ENCODE results near the gene GORASP2. TPM values are rescaled to one million over a fixed set of nuclear protein-coding genes. Genes with fewer than 3 reads are reported as not detected.
A peak's percentile ranks its signal among the peaks of the same experiment; 100 is the strongest.
"Not testable (repeated sequence)": the region's sequence is repeated elsewhere in the genome, so short reads cannot be mapped to it uniquely, and the experiment has no call there.

Gene GORASP2
- total RNA-seq, 1 donor: 67.8 TPM

DNA sequence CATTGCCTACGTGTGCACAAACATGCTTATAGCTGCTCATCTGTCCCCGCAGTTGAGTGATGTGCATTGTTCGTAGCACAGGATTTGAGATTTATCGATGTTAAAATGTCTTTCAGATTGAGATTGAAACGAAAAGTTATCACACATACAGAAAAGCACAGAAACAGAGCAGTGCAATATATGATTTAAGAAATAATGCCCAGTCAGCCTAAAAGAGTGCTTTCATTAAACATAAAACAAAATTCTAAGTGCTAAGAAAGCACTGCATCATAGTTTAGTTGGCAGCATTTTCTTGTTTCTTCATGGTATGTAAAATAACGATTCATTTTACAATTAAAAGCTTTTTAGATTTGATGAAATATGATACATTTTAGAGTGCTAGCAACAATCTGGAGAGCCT is 31.9 kb upstream of the GORASP2 start:
- DNase-seq (ENCODE audit: low read depth): no peak
- TF ChIP-seq, protein P1, sequence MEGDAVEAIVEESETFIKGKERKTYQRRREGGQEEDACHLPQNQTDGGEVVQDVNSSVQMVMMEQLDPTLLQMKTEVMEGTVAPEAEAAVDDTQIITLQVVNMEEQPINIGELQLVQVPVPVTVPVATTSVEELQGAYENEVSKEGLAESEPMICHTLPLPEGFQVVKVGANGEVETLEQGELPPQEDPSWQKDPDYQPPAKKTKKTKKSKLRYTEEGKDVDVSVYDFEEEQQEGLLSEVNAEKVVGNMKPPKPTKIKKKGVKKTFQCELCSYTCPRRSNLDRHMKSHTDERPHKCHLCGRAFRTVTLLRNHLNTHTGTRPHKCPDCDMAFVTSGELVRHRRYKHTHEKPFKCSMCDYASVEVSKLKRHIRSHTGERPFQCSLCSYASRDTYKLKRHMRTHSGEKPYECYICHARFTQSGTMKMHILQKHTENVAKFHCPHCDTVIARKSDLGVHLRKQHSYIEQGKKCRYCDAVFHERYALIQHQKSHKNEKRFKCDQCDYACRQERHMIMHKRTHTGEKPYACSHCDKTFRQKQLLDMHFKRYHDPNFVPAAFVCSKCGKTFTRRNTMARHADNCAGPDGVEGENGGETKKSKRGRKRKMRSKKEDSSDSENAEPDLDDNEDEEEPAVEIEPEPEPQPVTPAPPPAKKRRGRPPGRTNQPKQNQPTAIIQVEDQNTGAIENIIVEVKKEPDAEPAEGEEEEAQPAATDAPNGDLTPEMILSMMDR (IDR thresholded peaks at IDR 0.05; ENCODE audit: insufficient read depth, low read depth, low read length): no peak

DNA sequence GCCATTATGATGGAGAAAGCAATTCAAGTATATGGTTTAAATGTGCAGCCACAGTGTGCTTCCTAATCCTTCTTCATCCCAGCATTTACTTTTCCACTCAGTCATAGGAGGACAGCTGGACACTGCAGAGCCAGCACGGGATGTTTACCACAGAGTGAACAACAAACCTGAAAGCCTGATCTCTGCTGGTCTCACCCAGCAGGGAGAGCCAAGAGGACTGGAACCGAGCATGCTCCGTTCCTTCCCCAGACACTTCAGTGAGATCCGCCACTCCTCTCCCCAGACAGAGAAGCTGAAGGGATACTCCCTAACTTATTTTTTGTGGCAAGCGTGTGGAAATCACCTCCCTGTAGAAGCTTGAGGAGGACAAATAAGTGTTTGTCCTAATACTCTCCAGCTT is 23.2 kb upstream of the GORASP2 start:
- no peak overlapping the region for H3K4me3 ChIP-seq (ENCODE audit: low read depth, low read length)
- TF ChIP-seq, protein P1 (IDR thresholded peaks at IDR 0.05; ENCODE audit: insufficient read depth, low read depth, low read length): no peak
- peak; percentile 12 for DNase-seq (ENCODE audit: low read depth)

More for the DNA sequence above, 31.9 kb upstream of the GORASP2 start:
- H3K4me3 ChIP-seq (ENCODE audit: low read depth, low read length): no peak overlapping the region

DNA sequence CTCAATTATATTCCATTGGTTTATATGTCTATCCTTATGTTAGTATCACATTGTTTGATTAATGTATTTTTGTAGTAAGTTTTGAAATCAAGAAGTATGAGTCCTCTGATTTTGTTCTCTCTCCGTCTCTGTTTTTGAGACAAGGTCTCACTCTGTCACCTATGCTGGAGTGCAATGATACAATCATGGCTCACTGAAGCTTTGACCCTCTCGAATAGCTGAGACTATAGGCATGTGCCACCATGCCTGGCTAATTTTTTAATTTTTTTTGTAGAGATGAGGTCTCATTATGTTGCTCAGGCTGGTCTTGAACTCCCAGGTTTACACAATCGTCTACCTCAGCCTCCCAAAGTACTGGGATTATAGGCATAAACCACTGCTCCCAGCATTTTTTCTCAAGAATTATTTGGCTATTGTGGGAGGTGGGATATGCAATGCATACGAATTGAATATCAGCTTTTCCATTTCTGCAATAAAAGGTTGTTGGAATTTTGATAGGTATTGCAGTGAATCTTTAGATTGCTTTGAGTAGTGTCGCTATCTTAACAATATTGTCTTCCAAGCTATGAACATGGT is 17.7 kb upstream of the GORASP2 start:
- DNase-seq (ENCODE audit: low read depth): no peak
- TF ChIP-seq, protein P1 (IDR thresholded peaks at IDR 0.05; ENCODE audit: insufficient read depth, low read depth, low read length): no peak
- H3K4me3 ChIP-seq (ENCODE audit: low read depth, low read length): no peak overlapping the region

DNA sequence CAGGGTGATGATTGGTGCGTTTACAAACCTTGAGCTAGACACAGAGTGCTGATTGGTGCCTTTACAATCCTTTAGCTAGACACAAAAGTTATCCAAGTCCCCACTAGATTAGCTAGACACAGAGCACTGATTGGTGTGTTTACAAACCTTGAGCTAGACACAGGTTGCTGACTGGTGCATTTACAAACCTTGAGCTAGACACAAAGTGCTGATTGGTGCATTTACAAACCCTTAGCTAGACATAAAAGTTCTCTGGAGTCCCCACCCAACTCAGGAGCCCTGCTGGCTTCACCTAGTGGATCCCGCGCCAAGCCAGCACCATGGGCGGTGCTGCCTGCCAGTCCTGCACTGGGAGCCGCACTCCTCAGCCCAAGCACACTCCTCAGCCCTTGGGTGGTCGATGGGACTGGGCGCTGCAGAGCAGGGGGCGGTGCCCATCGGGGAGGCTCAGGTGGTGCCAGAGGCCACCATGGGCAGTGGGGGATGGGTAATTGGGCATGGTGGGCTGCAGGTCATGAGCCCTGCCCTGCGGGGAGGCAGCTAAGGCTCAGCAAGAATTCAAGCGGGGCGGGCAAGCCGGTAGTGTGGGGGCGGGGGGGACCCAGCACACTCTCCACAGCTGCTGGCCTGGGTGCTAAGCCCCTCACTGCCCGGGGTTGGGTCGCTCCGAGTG is 13.9 kb upstream of the GORASP2 start:
- DNase-seq (ENCODE audit: low read depth); H3K4me3 ChIP-seq (ENCODE audit: low read depth, low read length): not testable (repeated sequence)

DNA sequence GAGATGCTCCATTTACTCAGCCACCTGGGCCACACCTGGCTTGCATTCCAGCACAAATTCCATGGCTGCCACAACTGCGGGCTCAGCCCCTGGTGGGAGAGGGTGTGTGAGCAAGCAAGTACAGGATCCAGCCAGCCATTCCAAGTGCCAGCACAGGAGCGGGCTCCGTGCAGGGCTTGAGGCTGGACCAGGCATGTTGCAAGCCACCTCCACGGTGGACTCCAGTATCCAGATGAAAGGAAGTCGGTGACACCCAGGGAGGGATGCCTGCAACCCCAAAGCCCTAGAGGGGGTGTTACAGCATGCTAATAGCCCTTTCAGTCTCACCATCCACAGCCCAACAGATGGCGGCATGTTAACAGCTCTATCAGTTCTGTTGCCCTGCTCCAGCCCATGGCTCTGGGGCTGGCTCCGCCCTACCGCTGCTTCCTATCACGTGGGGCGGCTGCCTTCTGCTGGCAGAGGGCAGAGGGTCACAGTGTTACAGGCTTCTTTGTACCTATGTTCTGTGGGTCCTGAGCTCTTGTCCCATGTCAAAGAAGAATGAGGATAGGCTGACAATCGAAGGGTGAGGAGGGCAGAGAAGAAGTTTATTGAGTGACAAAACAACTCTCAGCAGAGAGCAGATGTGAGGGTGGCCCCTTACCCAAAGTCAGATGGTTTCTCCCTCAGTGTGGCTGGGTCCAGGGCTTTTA is 11.7 kb upstream of the GORASP2 start:
- H3K4me3 ChIP-seq (ENCODE audit: low read depth, low read length): no peak overlapping the region
- no peak for DNase-seq (ENCODE audit: low read depth)
- TF ChIP-seq, protein P1 (IDR thresholded peaks at IDR 0.05; ENCODE audit: insufficient read depth, low read depth, low read length): no peak

DNA sequence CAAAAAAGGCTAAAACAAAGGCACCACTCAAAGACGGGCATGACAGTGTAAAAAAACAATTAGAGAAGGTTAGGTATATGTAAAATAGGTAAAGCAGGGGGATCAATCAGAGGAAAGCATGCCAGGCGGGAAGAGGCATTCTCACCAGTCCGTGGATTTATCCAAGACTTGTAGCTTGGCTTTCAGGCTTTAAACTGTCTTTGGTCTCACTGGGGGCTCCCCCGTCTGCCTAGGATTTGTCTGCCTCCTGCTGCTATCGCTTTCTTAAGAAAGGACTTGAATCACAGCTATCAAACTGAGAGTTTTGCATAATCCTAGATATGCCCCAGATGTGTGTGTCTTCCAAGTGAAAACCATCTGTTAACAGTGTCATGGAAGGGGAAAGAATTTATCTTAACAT is 11.1 kb upstream of the GORASP2 start:
- H3K4me3 ChIP-seq (ENCODE audit: low read depth, low read length): no peak overlapping the region
- no peak for DNase-seq (ENCODE audit: low read depth)
- TF ChIP-seq, protein P1 (IDR thresholded peaks at IDR 0.05; ENCODE audit: insufficient read depth, low read depth, low read length): no peak

DNA sequence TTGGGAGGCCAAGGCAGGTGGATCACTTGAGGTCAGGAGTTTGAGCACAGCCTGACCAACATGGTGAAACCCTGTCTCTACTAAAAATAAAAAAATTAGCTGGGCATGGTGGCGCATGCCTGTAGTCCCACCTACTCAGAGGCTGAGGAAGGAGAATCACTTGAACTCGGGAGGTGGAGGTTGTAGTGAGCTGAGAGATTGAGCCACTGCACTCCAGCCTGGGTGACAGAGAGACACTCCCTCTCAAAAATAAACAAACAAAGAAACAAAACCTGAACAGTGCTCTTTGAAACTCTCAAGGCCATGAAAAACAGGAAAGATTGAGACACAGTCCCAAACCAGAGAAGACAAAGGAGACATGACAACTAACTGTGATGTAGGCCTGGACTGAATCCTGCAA is 7.2 kb upstream of the GORASP2 start:
- not testable (repeated sequence) for DNase-seq (ENCODE audit: low read depth); H3K4me3 ChIP-seq (ENCODE audit: low read depth, low read length)

Data from fibroblast of villous mesenchyme (primary cell).